Heart right ventricle (tissue), 16 donors: Measurements from ENCODE around the gene AHSG. TPM values are rescaled to one million over a fixed set of nuclear protein-coding genes. Genes with fewer than 3 reads are reported as not detected.

Experiments
- ATAC-seq, 8 donors: fragments of 200-7000 bp; cut with Tn5 transposase; one replicate each; pipeline ENCODE4 v1.9.1; 2020; ENCODE audit warnings: mild to moderate bottlenecking in 8 of 8, moderate library complexity in 8 of 8, moderate number of reproducible peaks in 1 of 8
- DNase-seq, 2 donors: peaks; one replicate each; pipeline ENCODE4 v3.0.0-alpha.2; 2020
- H3K27ac ChIP-seq, 10 donors: fragments of 200-600 bp; sonication (generic) in 2 of 10; one replicate each; pipeline versions ENCODE4 v1.5.0 to v1.8.0; 2020 to 2022; ENCODE audit warnings: mild to moderate bottlenecking in 3 of 10
- H3K27me3 ChIP-seq, 7 donors: fragments of 200-600 bp; one replicate each; pipeline ENCODE4 v1.8.0; 2021 to 2022; ENCODE audit warnings: mild to moderate bottlenecking in 2 of 7
- H3K36me3 ChIP-seq, 9 donors: fragments of 200-600 bp; sonication (generic) in 1 of 9; one replicate each; pipeline versions ENCODE4 v1.5.0 to v1.8.0; 2020 to 2022; ENCODE audit warnings: mild to moderate bottlenecking in 2 of 9
- H3K4me1 ChIP-seq, 9 donors: fragments of 200-600 bp; sonication (generic) in 1 of 9; one replicate each; pipeline versions ENCODE4 v1.5.0 to v1.8.0; 2020 to 2022; ENCODE audit warnings: mild to moderate bottlenecking in 4 of 9
- H3K4me3 ChIP-seq, 10 donors: fragments of 200-600 bp; sonication (generic) in 2 of 10; one replicate each; pipeline versions ENCODE4 v1.5.0 to v1.8.0; 2020 to 2022; ENCODE audit warnings: mild to moderate bottlenecking in 7 of 10, moderate library complexity in 2 of 10
- H3K9me3 ChIP-seq, 11 donors: fragments of 200-600 bp in 10 of 11; sonication (generic) in 2 of 11; one replicate each; pipeline versions ENCODE4 v1.5.0 to v1.8.0; 2013 to 2022; ENCODE audit warnings: mild to moderate bottlenecking in 2 of 11, control low read depth in 1 of 11, moderate library complexity in 1 of 11
- CTCF ChIP-seq, 9 donors: fragments of 200-600 bp; sonication (generic) in 2 of 9; IDR thresholded peaks; one replicate each; pipeline versions ENCODE4 v1.5.0 to v1.8.0; 2021 to 2022; ENCODE audit warnings: antibody characterized with exemption in 9 of 9, mild to moderate bottlenecking in 5 of 9, moderate library complexity in 1 of 9
- WGBS, 2 donors: extraction: QIAGEN DNeasy Blood & Tissue Kit; methylation state at CpG; one replicate each; pipeline ENCODE4 v1.1.7; 2013; ENCODE audit warnings: inconsistent platforms in 1 of 2; 5-methylcytosine and 5-hydroxymethylcytosine counted together
- intact Hi-C, 10 donors: fragments of 100-400 bp; cut with DNase I; formaldehyde crosslinking; loops; one replicate each; pipeline versions ENCODE4 v1.11.1 to v1.14.2; 2022
- polyA plus RNA-seq, 2 donors: library from polyadenylated mRNA; stranded (reverse); fragments of 200-250 nt; gene quantifications; one replicate each; pipeline ENCODE4 v1.2.3, GENCODE V29; 2013
- total RNA-seq, 10 donors: library from RNA; stranded (reverse); fragmentation: NEBNext Ultra II Directional in 3 of 10; extraction: Animal tissue kit (Norgen Biotek cat#: 25700) in 3 of 10; gene quantifications; one replicate each; pipeline versions ENCODE4 v1.2.1 to v1.2.4, GENCODE V29; 2021 to 2023
- donor health status: Arrhythmogenic right ventricular cardiomyopathy.
- donor health status: ischemic (EF 13 %, LVEDD 7.1; RV severe dilation, severe dysfunction).
- donor health status: healthy with polysubstance abuse.
- donor health status: DM: no; HTN: yes; CAD: no.
- donor health status: DM: no; HTN: no; CAD: no.
- donor health status: ischemic (EF 25% LVEDD 6.9; RV normal size, moderate dysfunction).
- donor health status: ischemic (EF 25% LVEDD 5.7; RV mildly dilated, moderate dysfunction).
- donor health status: healthy.
- donor health status: DM: yes; HTN: yes; CAD: no.
- donor health status: Ischemic cardiomyopathy.
- donor health status: ischemic (EF 35%, LVEDD 5.7; RV mildly dilated, moderate dysfunction).
- donor health status: nonischemic (EF 11% LVEDD 7.7; RV severe dilation, severe dysfunction).
- donor health status: DM: yes; HTN: yes; CAD: no.
- donor health status: PGD.
- donor health status: ischemic (EF 29% LVEDD 5.4; RV normal size, mild dysfunction).
- donor health status: nonischemic (EF 23%, LVEDD 6.1; RV moderate dilation, normal function).

AHSG gene
- total and polyA plus RNA-seq, 12 donors: not detected

- Histone ChIP-seq H3K4me3 (no peak overlapping the region), H3K9me3 (no peaks in the 10 kb centered on the region), H3K27me3 (no peaks in the 10 kb centered on the region), H3K36me3 (no peaks in the 10 kb centered on the region), H3K27ac (no peak overlapping the region), H3K4me1 (peaks cover 0 to 10% (median 0%) of the 10 kb centered on the region in 9 donors)
- no peak for TF ChIP-seq CTCF (IDR thresholded peaks at IDR 0.05)
- 91 to 92% methylated on average over 3 of the region's 3 CpGs for WGBS, 2 donors
- intact Hi-C loops: no loop called here
- ATAC-seq (no peak), DNase-seq (no peak)
Measured at GRCh38 chr3:186593862-186594261, 19.0 kb upstream of the AHSG start.

GRCh38 chr3:186594591-186595113, 18.2 kb upstream of the AHSG start:
- Histone ChIP-seq H3K9me3 (no peaks in the 10 kb centered on the region), H3K27ac (no peak overlapping the region), H3K36me3 (no peaks in the 10 kb centered on the region), H3K4me3 (no peak overlapping the region), H3K27me3 (no peaks in the 10 kb centered on the region), H3K4me1 (peaks cover 0 to 15% (median 0%) of the 10 kb centered on the region in 9 donors)
- DNase-seq (no peak), ATAC-seq (no peak)
- intact Hi-C loops: no loop called here
- no peak for TF ChIP-seq CTCF (IDR thresholded peaks at IDR 0.05)
- WGBS, 2 donors: 67 to 72% methylated on average over 6 of the region's 6 CpGs

GRCh38 chr3:186596568-186597287, 16.1 kb upstream of the AHSG start:
- Histone ChIP-seq H3K4me3 (no peak overlapping the region), H3K27me3 (no peaks in the 10 kb centered on the region), H3K4me1 (peaks cover 0 to 18% (median 0%) of the 10 kb centered on the region in 9 donors), H3K36me3 (no peaks in the 10 kb centered on the region), H3K9me3 (no peaks in the 10 kb centered on the region), H3K27ac (no peak overlapping the region)
- no peak for TF ChIP-seq CTCF (IDR thresholded peaks at IDR 0.05)
- intact Hi-C loops: no loop called here
- ATAC-seq (no peak), DNase-seq (no peak)
- 46 to 48% methylated on average over 17 of the region's 17 CpGs for WGBS, 2 donors

GRCh38 chr3:186598108-186598784, 14.6 kb upstream of the AHSG start:
- Histone ChIP-seq H3K27ac (peak overlapping the region in 5 of 10 donors; percentile 49 to 75 (median 58)), H3K27me3 (no peaks in the 10 kb centered on the region), H3K36me3 (no peaks in the 10 kb centered on the region), H3K4me3 (no peak overlapping the region), H3K9me3 (no peaks in the 10 kb centered on the region), H3K4me1 (peaks cover 0 to 18% (median 0%) of the 10 kb centered on the region in 9 donors)
- 46 to 61% methylated on average over 11 of the region's 11 CpGs for WGBS, 2 donors
- intact Hi-C loops: no loop called here
- ATAC-seq (peak; percentile 78 to 98 (median 95)), DNase-seq (peak; percentile 66 to 80)
- no peak for TF ChIP-seq CTCF (IDR thresholded peaks at IDR 0.05)
